H1 (cell line): Measurements from ENCODE around the gene LMTK3. TPM values are rescaled to one million over a fixed set of nuclear protein-coding genes. Genes with fewer than 3 reads are reported as not detected.

Experiments used
- CTCF ChIA-PET: fragments of 300-600 bp; sonication (Branson Sonifier 250); formaldehyde crosslinking; loops from one replicate; lab custom pipeline; 2021; ENCODE audit not compliant: partially characterized antibody; lab: Charles Lee
- POLR2A ChIA-PET: fragments of 300-600 bp; sonication (Branson Sonifier 250); formaldehyde crosslinking; loops from one replicate; lab custom pipeline; 2021; ENCODE audit warnings: inconsistent platforms; ENCODE audit not compliant: partially characterized antibody; lab: Charles Lee
- DNase-seq, 2 experiments: peaks; one replicate each; pipeline versions ENCODE4 v3.0.0 to v3.0.0-alpha.2; 2010 to 2022; ENCODE audit warnings: low spot score in 2 of 2, low read depth in 1 of 2, mixed read lengths in 1 of 2
- FAIRE-seq: peaks from 2 replicates; lab custom pipeline; 2011; peaks lifted over from hg19 to GRCh38; lab: Jason Lieb, UNC
- H2AFZ ChIP-seq: 2 replicates; pipeline ENCODE4 v1.8.1; 2012; ENCODE audit warnings: low read length, inconsistent platforms
- H2AK5ac ChIP-seq: 2 replicates; pipeline ENCODE4 v1.6.1; 2013; ENCODE audit warnings: low read depth, low read length
- H2BK120ac ChIP-seq: replicated peaks from 2 replicates; pipeline ENCODE3; 2013; ENCODE audit warnings: low read depth, low read length, inconsistent platforms
- H2BK12ac ChIP-seq: 2 replicates; pipeline ENCODE4 v1.6.1; 2013; ENCODE audit warnings: low read depth, low read length
- H2BK15ac ChIP-seq: 2 replicates; pipeline ENCODE4 v1.6.1; 2013; ENCODE audit warnings: low read length
- H2BK20ac ChIP-seq: 2 replicates; pipeline ENCODE4 v1.6.1; 2013; ENCODE audit warnings: low read length
- H2BK5ac ChIP-seq: 2 replicates; pipeline ENCODE4 v1.6.1; 2013; ENCODE audit warnings: low read depth, low read length
- H3K14ac ChIP-seq: 2 replicates; pipeline ENCODE4 v1.6.1; 2013; ENCODE audit warnings: inconsistent platforms; ENCODE audit not compliant: insufficient read length
- H3K18ac ChIP-seq: 2 replicates; pipeline ENCODE4 v1.6.1; 2013; ENCODE audit warnings: low read length; ENCODE audit errors: extremely low read depth
- H3K23ac ChIP-seq: 2 replicates; pipeline ENCODE4 v1.6.1; 2013; ENCODE audit warnings: inconsistent platforms; ENCODE audit not compliant: insufficient read length
- H3K23me2 ChIP-seq: 2 replicates; pipeline ENCODE4 v1.6.1; 2013; ENCODE audit warnings: low read depth, low read length
- H3K27ac ChIP-seq: 2 replicates; pipeline ENCODE4 v1.6.1; 2011; ENCODE audit warnings: low read depth, low read length, inconsistent platforms
- H3K27me3 ChIP-seq, 4 experiments: replicated peaks in 1 of 4; 1 replicate in 1 of 4; 2 replicates in 3 of 4; pipeline versions ENCODE4 v1.6.1 to v1.8.1; 2011 to 2013; ENCODE audit warnings: low read length in 3 of 4, mild to moderate bottlenecking in 3 of 4, inconsistent platforms in 2 of 4, mixed read lengths in 2 of 4, moderate library complexity in 1 of 4; ENCODE audit not compliant: control insufficient read depth in 3 of 4, insufficient read depth in 3 of 4; ENCODE audit errors: extremely low read depth in 1 of 4
- H3K36me3 ChIP-seq, 4 experiments: 2 replicates each; pipeline versions ENCODE4 v1.6.1 to v1.8.1; 2011 to 2013; ENCODE audit warnings: mild to moderate bottlenecking in 4 of 4, low read length in 3 of 4, moderate library complexity in 2 of 4, control low read depth in 1 of 4, inconsistent platforms in 1 of 4; ENCODE audit not compliant: insufficient read depth in 4 of 4, control insufficient read depth in 2 of 4
- H3K4ac ChIP-seq: replicated peaks from 2 replicates; pipeline ENCODE3; 2013; ENCODE audit warnings: low read length, low read depth, mixed read lengths, inconsistent platforms; ENCODE audit not compliant: insufficient read length
- H3K4me1 ChIP-seq, 4 experiments: replicated peaks in 1 of 4; 1 replicate in 1 of 4; 2 replicates in 3 of 4; pipeline versions ENCODE4 v1.6.1 to v1.8.1; 2011 to 2013; ENCODE audit warnings: low read length in 3 of 4, inconsistent platforms in 2 of 4, mixed read lengths in 1 of 4; ENCODE audit not compliant: insufficient read depth in 4 of 4, control insufficient read depth in 3 of 4
- H3K4me2 ChIP-seq, 2 experiments: 2 replicates each; pipeline versions ENCODE4 v1.6.1 to v1.8.1; 2011 to 2013; ENCODE audit warnings: low read depth in 2 of 2, low read length in 2 of 2, control low read depth in 1 of 2, inconsistent platforms in 1 of 2, mild to moderate bottlenecking in 1 of 2; ENCODE audit not compliant: insufficient read depth in 1 of 2
- H3K4me3 ChIP-seq, 4 experiments: fragments of 200-600, 300-600 bp in 1 of 4; sonication (generic), shearing (Covaris generic), sonication (Bioruptor Twin) in 1 of 4; 2 replicates each; pipeline versions ENCODE4 v1.5.1 to v1.8.1; 2011 to 2016; ENCODE audit warnings: low read length in 4 of 4, low read depth in 3 of 4, control low read depth in 2 of 4, inconsistent platforms in 2 of 4, mild to moderate bottlenecking in 2 of 4, mixed read lengths in 1 of 4, moderate library complexity in 1 of 4; ENCODE audit not compliant: insufficient read depth in 2 of 4; ENCODE audit errors: extremely low read depth in 1 of 4
- H3K56ac ChIP-seq: replicated peaks from 2 replicates; pipeline ENCODE3; 2013; ENCODE audit warnings: low read depth, mild to moderate bottlenecking, mixed read lengths, low read length, inconsistent platforms; ENCODE audit not compliant: insufficient read length
- H3K79me1 ChIP-seq: 2 replicates; pipeline ENCODE4 v1.6.1; 2013; ENCODE audit warnings: low read depth, low read length, control low read depth
- H3K79me2 ChIP-seq, 2 experiments: 2 replicates each; pipeline versions ENCODE4 v1.6.1 to v1.8.1; 2012 to 2013; ENCODE audit warnings: low read length in 2 of 2, mild to moderate bottlenecking in 2 of 2, inconsistent platforms in 1 of 2; ENCODE audit not compliant: insufficient read depth in 2 of 2, control insufficient read depth in 1 of 2
- H3K9ac ChIP-seq, 4 experiments: replicated peaks in 1 of 4; 1 replicate in 1 of 4; 2 replicates in 3 of 4; pipeline versions ENCODE4 v1.6.1 to v1.8.1; 2011 to 2013; ENCODE audit warnings: low read depth in 3 of 4, low read length in 3 of 4, control low read depth in 2 of 4, mild to moderate bottlenecking in 2 of 4, moderate library complexity in 2 of 4, inconsistent platforms in 1 of 4; ENCODE audit errors: extremely low read depth in 1 of 4
- H3K9me3 ChIP-seq, 2 experiments: 2 replicates each; pipeline versions ENCODE4 v1.6.1 to v1.8.1; 2012 to 2013; ENCODE audit warnings: mild to moderate bottlenecking in 2 of 2, moderate library complexity in 2 of 2, control low read depth in 1 of 2, inconsistent platforms in 1 of 2, low read depth in 1 of 2, low read length in 1 of 2, mixed read lengths in 1 of 2; ENCODE audit not compliant: insufficient read depth in 2 of 2
- H4K20me1 ChIP-seq, 2 experiments: replicated peaks in 1 of 2; 2 replicates each; pipeline versions ENCODE3 to v1.8.1; 2011 to 2013; ENCODE audit warnings: inconsistent platforms in 2 of 2, low read length in 2 of 2, mild to moderate bottlenecking in 1 of 2; ENCODE audit not compliant: insufficient read depth in 2 of 2, control insufficient read depth in 1 of 2
- H4K5ac ChIP-seq: 2 replicates; pipeline ENCODE4 v1.6.1; 2013; ENCODE audit warnings: low read length, low read depth, mixed read lengths, inconsistent platforms; ENCODE audit not compliant: insufficient read length
- H4K8ac ChIP-seq: 2 replicates; pipeline ENCODE4 v1.8.0; 2013; ENCODE audit warnings: mild to moderate bottlenecking, moderate library complexity, low read length, inconsistent platforms; ENCODE audit not compliant: insufficient read depth; ENCODE audit errors: extremely low read depth
- H4K91ac ChIP-seq: replicated peaks from 2 replicates; pipeline ENCODE3; 2013; ENCODE audit warnings: low read length, mixed read lengths, inconsistent platforms; ENCODE audit not compliant: insufficient read length
- CBX8 ChIP-seq: fragments of 300-800, 300-1000 bp; sonication (generic); IDR thresholded peaks from 2 replicates; pipeline ENCODE4 v1.7.1; 2016; ENCODE audit warnings: low read depth, low read length, borderline replicate concordance
- CTBP2 ChIP-seq: IDR thresholded peaks from 2 replicates; pipeline ENCODE4 v1.7.0; 2011; ENCODE audit warnings: borderline replicate concordance, mild to moderate bottlenecking, moderate library complexity, mixed read lengths, low read length; ENCODE audit not compliant: insufficient read depth, insufficient read length
- EZH2 ChIP-seq: fragments of 200-600 bp; sonication (generic); IDR thresholded peaks from 2 replicates; pipeline ENCODE4 v1.7.1; 2012; ENCODE audit warnings: low read depth, mild to moderate bottlenecking, moderate library complexity, low read length, inconsistent platforms; ENCODE audit not compliant: severe bottlenecking
- HDAC2 ChIP-seq, 2 experiments: fragments of 300-600 bp in 1 of 2; sonication (generic) in 1 of 2; IDR thresholded peaks; 2 replicates each; pipeline ENCODE4 v1.6.1; 2011 to 2012; ENCODE audit warnings: low read depth in 2 of 2, low read length in 2 of 2, mild to moderate bottlenecking in 2 of 2, moderate library complexity in 2 of 2, borderline replicate concordance in 1 of 2, inconsistent platforms in 1 of 2
- JUND ChIP-seq: IDR thresholded peaks from 2 replicates; pipeline ENCODE4 v1.6.1; 2011; ENCODE audit warnings: mild to moderate bottlenecking, improper control_type of control experiment, low read length
- NRF1 ChIP-seq: IDR thresholded peaks from 2 replicates; pipeline ENCODE4 v1.6.1; 2011; ENCODE audit warnings: mild to moderate bottlenecking, low read depth, low read length, improper control_type of control experiment
- POU5F1 ChIP-seq: IDR thresholded peaks from 2 replicates; pipeline ENCODE4 v1.6.1; 2011; ENCODE audit warnings: low read depth, mild to moderate bottlenecking, low read length, moderate library complexity
- RAD21 ChIP-seq, 2 experiments: IDR thresholded peaks in 1 of 2; conservative IDR thresholded peaks in 1 of 2; 2 replicates each; pipeline ENCODE4 v1.6.1; 2011; ENCODE audit warnings: low read depth in 2 of 2, low read length in 2 of 2, improper control_type of control experiment in 1 of 2, inconsistent platforms in 1 of 2, mild to moderate bottlenecking in 1 of 2, moderate library complexity in 1 of 2
- SRF ChIP-seq: IDR thresholded peaks from 2 replicates; pipeline ENCODE4 v1.6.1; 2011; ENCODE audit warnings: mild to moderate bottlenecking, low read depth, low read length, moderate library complexity
- TAF1 ChIP-seq: IDR thresholded peaks from 2 replicates; pipeline ENCODE4 v1.6.1; 2011; ENCODE audit warnings: mild to moderate bottlenecking, low read depth, low read length
- ZNF274 ChIP-seq: IDR thresholded peaks from 2 replicates; pipeline ENCODE4 v1.7.0; 2012; ENCODE audit warnings: low read length, borderline replicate concordance; ENCODE audit errors: extremely low read depth
- WGBS, 2 experiments: shearing (Covaris generic) in 1 of 2; methylation state at CpG; one replicate each; pipeline versions ENCODE4 v1.1.6 to v1.1.7; 2013 to 2015; ENCODE audit warnings: low lambda C conversion rate in 2 of 2, mixed read lengths in 2 of 2, inconsistent platforms in 1 of 2, low coverage in 1 of 2, missing lambda C conversion rate in 1 of 2; ENCODE audit not compliant: insufficient replicate concordance in 2 of 2, insufficient coverage in 1 of 2, insufficient read length in 1 of 2; ENCODE audit errors: extremely low coverage in 1 of 2, missing lambda C conversion rate in 1 of 2; 5-methylcytosine and 5-hydroxymethylcytosine counted together
- polyA plus RNA-seq, 7 experiments: library from polyadenylated mRNA; depleted of rRNA in 3 of 7; stranded (reverse) in 5 of 7; unstranded in 2 of 7; fragments of >200 nt in 5 of 7; fragments of 200-250 nt in 2 of 7; gene quantifications; 1 replicate in 5 of 7; 2 replicates in 1 of 7; 4 replicates in 1 of 7; pipeline versions ENCODE4 v1.2.1 to v1.2.3, GENCODE V29; 2011 to 2013; ENCODE audit warnings: missing spikeins in 2 of 7, mixed read lengths in 2 of 7
- total RNA-seq: library from RNA; stranded (reverse); fragmentation: NEBNext Ultra II Directional; extraction: Animal tissue kit (Norgen Biotek cat#: 25700); gene quantifications from 2 replicates; pipeline ENCODE4 v1.2.1, GENCODE V29; 2021

Gene LMTK3
- total and polyA plus RNA-seq, 2 of the 8 experiments (the other 6 are each of a cell fraction or from before 2014, with no cell fraction given): 2.7 to 12.4 TPM

GRCh38 chr19:48473161-48473966 lies 38.3 kb downstream of the LMTK3 start:
- H4K91ac ChIP-seq: no peak overlapping the region
- no peak overlapping the region for H2AK5ac ChIP-seq
- H3K27me3 ChIP-seq: no peaks in the 10 kb centered on the region
- H3K18ac ChIP-seq: no peak overlapping the region
- H2AFZ ChIP-seq: no peak overlapping the region
- 91% methylated on average over 14 of the region's 14 CpGs; no CpG with 5 or more reads in 1 of the 2 experiments for WGBS, 2 experiments
- peaks cover 0 to 12% of the 10 kb centered on the region in 2 experiments; a peak in 1 of 4 replicates for H3K79me2 ChIP-seq
- no peaks in the 10 kb centered on the region for H3K9me3 ChIP-seq
- CTCF ChIA-PET: interaction anchor here (0.6 to 1.4 kb wide), 5 partner anchors 9 to 82 kb away, joined by 3 to 5 read pairs (median 3); partner anchors contain the start of genes KCNJ14 and KDELR1
- no peak for DNase-seq
- peaks cover 41 to 73% (median 64%) of the 10 kb centered on the region in 4 experiments for H3K36me3 ChIP-seq
- no peaks in the 10 kb centered on the region; the same call in 1 of the 2 replicates for H3K23me2 ChIP-seq
- H3K23ac ChIP-seq: no peak overlapping the region
- no peak overlapping the region for H2BK12ac ChIP-seq
- no peak for FAIRE-seq
- H3K4me1 ChIP-seq: peaks cover 0 to 5% (median 1%) of the 10 kb centered on the region in 4 experiments; a peak in 1 of 7 replicates
- no peak overlapping the region for H4K5ac ChIP-seq
- H3K27ac ChIP-seq: no peak overlapping the region
- H3K56ac ChIP-seq: no peak overlapping the region
- H3K4me3 ChIP-seq: no peak overlapping the region
- peaks cover 4% of the 10 kb centered on the region; the same call in 1 of the 2 replicates for H3K79me1 ChIP-seq
- H2BK120ac ChIP-seq: no peak overlapping the region
- no peak overlapping the region for H3K4ac ChIP-seq
- no peak overlapping the region for H2BK20ac ChIP-seq
- H3K14ac ChIP-seq: no peak overlapping the region
- H2BK5ac ChIP-seq: no peak overlapping the region
- H3K9ac ChIP-seq: no peak overlapping the region
- no peak overlapping the region for H4K8ac ChIP-seq
- H2BK15ac ChIP-seq: no peak overlapping the region
- peaks cover 16 to 22% of the 10 kb centered on the region in 2 experiments for H4K20me1 ChIP-seq
- POLR2A ChIA-PET: interaction anchor here (1.0 to 11.4 kb wide), 5 partner anchors 8 to 21 kb away, joined by 3 to 176 read pairs (median 9); no protein-coding TSS in a partner anchor
- H3K4me2 ChIP-seq: no peak overlapping the region
- TF ChIP-seq EZH2 (no peak), TAF1 (no peak), RAD21 (IDR thresholded peaks at IDR 0.05 in 1 of 2, conservative IDR thresholded peaks at IDR 0.05 in 1 of 2; ENCODE audit: low read depth in 2 of 2, low read length in 2 of 2) (no peak), SRF (no peak), HDAC2 (IDR thresholded peaks at IDR 0.05; ENCODE audit: borderline replicate concordance in 1 of 2, low read depth in 2 of 2, low read length in 2 of 2) (no peak), JUND (no peak), CTBP2 (no peak), CBX8 (no peak), POU5F1 (no peak), NRF1 (no peak), ZNF274 (no peak)
